NCI-H2196 treated with DMSO at 0.1 percent for 48 hours (cell line): ENCODE measurements around the gene CACNA1I.

Experiments used
- DNase-seq: peaks from one replicate; lab custom pipeline; 2025; ENCODE audit not compliant: unreplicated experiment; lab: John Stamatoyannopoulos, UW

Gene CACNA1I

DNA sequence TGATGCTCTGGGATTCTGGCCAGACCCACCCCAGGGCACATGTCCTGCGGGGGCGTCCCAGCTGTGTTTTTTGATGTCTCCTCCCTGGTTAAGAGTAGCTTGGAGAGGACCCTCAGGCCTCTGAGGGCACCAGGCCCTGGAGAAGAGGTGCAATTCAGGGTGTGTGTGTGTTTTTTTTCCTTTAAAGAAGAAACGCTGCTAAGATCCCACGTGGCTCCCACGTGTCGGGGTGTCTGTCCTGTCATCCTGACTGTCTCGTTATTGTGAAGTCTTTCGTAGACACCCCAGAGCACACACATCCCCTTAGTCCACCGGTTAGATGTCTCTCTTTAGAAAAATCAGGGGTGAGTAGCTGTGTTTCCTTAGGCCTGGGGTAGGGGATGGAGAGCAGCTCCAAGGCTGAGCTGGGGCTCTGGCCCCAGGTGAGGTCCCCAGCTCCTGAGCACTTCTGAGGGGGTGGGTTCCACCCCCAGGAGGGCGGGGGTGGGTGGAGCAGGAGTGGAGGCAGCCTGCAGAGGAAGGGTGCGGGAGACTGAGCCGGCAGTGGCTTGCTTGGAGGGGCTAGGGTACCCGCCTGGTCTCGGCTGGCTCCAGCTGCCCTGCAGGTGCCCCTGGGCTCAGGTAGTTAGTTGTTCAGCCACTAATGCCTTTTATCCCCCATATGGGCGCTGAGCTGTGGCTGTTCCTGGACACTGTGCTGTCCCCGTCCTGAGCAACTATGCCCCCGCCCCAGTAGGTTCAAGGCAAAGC is 116.4 kb downstream of the CACNA1I start:
- DNase-seq, result no peak

DNA sequence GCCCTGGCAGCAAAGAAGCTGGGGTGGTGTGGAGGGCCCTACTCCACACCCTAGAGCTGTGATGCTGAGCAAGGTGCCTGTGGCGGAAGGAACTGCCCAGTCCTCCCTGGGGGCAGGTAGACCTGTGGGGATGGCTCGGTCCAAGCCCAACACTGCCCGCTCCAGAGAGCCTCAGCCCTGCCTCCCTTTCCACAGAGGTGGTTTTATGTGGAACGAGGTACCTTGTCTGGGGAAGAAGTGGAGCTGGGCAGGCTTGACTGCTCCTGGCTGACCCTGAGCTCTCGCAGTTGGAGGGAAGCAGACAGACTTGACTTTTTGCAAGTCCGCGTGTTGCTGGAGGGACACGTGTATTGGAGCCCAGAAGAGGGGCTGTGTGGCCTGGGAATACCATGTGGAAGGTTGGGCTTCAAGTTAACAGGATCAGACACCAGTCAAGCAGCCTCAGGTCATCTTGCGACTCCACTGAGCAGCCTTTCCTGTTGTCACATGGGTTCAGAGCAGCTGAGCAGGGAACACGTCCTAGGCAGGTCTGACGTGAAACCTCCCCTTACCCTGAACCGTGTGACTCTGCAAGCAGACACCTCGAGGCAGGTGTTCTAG is 117.7 kb downstream of the CACNA1I start:
- no peak for DNase-seq

DNA sequence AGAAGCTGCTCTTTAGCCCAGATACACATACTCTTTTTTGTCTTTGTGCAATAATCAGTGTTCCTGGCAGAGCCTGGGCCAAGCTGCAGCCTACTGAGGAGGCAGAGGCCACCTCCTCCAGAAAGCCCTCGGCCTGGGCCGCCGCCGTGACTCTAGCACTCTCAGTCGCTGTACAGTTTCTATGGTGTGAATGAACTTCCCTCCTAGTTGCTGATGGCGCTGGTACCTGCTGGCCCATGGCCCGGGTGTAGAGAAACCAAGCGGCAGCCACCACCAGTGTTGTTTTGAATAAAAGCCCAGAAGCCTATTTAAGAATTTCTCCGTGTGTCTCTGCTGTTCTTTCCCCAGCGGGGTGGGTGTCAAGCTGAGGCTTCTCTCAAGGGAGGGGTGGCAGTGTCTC is 118.9 kb downstream of the CACNA1I start:
- DNase-seq, result no peak

DNA sequence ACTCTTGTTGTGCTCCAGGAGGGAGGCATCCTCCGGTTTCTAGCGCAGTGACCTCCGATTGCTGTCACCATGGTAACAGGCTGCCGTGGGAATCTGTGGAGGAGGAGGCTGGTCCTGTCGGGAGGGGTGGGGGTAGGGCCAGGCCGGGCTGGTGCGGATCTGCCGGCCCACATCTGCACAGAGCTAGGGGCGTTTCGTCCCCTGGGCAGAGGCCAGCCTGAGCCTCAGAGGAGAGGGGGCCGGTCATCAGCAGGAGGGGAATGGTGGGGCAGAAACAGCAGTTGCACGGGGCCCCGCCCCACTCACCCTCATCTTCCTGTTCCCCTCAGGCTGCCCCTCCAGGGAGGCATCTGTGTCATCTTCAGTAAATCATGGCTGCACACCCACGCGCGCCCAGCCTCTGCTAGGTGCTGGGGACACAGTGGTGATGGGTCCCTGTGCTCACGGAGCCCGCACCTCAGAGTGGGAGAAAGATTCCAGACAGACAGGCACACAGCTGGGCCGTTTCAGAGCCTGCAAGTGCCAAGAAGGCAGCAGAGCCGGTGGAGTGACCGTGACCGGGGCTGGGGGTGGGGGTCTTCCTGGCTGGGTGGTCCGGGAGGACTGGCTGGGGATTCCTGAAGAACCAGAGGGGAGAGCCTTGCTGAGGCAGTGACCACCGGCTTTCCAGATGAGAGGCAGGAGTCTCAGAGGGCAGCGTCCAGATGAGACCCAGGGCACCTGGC is 120.5 kb downstream of the CACNA1I start:
- no peak for DNase-seq

DNA sequence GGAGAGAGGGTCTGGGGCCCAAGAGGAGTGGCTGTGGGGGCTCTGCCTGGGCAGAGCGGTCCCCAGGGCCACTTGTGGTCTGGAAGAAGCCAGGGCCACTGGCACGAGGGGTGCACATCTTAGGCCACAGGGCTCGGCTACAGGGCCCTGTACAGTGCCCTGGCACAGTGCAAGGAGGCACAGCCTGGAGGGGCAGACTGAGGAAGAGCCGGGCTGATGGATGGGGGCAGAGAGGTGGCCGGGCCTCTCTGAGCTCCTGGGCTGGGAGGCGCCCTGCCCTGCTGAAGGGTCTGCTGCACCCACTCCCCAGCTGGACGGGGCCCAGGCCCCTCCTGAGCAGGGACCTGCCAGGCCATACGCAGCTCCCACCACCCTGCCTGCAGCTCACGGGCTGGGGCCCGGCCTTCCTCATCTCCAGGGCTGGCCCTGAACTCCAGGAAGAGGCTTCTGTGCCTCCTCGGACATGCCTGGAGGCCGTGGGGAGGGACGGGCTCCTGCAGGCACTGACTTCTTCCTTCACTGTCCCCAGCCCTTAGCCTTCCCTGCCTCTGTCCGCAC is 123.5 kb downstream of the CACNA1I start:
- no peak for DNase-seq

DNA sequence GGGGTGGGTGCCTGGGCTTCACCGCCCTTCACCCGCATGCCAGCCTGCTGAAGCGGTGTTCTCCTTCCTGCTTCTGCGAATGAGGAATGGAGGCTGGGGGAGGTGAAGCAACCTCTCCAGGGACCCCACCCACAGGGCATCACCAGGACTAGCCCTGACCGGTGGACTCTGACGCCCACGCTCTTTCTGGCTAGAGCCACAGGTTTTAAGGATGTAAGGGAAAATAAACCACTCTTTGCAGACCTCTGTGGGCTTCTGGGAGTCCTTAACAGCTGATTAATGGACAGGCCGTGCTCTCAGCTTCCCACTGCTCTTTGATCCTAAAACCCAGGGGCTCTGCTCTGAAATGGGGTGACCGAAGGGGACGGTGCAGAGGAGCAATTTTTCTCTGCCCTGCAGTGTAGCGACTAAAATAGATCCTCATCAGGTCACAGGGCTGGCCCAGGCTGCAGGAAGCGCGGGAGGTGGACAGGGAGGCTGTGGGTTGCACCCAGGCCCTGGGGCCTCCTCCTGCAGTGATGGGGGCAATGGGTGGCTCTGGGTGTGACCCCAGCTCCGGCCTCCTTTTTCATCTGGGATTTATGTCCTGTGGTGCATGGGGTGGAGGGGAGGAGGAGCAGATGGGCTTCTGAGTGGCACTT is 127.4 kb downstream of the CACNA1I start:
- no peak for DNase-seq

DNA sequence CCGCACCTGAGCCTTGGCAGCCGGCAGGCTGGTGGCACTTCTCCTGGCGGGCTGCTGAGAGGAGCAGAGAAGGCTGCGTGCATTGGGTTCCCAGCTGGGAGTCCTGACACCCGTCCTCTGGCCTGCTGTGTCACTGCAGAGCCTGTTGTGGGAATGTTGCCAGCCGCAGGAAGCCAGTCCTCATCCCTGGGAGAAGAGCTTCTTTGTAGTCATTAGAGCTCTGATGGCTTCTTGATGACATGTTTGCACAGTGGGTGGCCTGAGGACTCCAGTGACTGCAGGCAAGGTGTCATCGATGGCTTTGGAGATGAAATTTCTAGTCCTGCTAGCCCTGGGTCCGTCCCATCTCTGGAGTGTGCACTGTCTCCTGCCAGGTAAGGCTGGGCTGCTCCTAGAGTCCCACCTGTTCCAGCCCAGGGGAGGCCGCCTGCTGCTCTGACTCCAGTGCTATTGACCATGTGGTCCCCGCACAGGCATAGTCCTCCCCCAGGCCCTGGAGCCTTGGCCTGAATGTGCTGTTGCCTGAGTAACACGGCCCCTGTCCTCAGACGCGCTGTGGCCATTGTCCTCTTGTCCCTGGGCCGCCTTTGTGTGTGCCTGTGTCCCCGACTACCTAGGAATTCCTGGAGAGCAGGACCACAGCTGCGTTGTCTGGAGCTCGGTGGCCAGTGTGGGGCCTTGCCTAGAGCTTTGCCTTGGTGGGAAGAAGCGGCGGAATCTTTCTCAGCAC is 129.2 kb downstream of the CACNA1I start:
- no peak for DNase-seq

DNA sequence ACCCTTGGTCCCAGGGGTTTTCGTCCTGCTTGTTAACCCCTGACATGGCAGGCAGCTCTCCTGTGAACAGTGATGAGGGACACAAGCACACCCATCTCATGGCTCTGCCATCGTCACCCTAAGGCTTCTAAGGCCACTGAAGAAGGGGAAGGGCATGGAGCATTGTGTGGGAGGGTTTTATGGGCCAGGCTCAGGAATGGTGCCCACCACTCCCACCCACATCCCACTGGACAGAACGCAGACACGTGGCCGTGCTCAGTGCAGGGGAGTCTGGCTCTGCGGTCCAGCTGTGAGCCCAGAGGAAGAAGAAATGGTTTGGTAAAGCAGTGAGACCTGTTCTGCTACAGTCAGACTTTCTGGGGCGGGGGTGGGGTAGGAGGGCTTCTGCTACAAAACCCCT is 130.0 kb downstream of the CACNA1I start:
- DNase-seq, result no peak

DNA sequence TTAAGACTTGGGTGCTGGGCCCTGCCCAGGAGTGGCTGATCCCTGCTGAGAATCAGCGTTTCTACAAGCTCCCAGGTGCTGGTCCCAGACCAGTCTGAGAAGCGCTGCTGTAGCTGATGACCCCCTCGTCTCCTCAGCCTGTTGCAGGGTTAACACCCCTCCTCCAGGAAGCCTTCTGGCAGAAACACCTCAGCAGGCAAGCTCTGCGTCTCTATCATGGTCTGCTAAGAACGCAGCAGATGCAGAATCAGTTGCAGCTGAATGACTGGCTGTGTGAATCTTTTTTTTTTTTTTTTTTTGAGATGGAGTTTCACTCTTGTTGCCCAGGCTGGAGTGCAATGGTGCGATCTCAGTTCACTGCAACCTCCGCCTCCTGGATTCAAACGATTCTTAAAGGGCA is 132.5 kb downstream of the CACNA1I start:
- DNase-seq, result no peak

DNA sequence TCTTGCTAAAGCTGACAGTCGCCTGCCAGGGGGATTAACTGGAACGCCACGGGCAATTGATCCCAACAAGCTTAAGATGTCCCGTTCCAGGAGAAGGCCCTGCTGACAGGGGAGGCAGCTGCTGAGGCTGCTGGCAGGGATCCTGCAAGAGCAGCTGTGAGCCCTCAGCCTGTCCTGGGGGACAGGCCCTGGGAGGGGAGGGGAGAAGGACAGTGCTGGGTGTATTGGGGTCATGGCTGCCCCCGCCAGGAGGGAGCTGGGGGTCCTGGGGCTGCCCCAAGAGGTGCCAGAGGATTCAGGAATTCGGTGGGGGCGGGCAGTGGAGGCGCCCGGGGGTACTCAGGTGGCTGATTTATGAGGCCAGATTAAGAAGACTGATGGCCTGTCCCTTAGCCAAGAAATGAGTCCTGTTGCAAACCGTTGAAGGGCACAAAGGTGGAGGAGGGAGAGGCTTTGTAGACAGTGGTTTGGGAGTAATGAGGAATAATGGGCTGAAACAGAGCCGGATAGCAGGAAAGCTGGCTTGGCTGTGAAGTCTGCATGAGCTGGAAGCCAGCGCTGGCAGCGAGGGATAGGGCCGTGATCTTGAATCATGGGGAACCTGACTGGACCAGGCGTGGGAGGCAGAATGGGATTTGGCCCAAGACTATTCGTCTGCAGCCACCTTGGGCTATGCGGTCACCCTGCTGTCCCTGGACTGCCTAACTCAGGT is 133.5 kb downstream of the CACNA1I start:
- no peak for DNase-seq

DNA sequence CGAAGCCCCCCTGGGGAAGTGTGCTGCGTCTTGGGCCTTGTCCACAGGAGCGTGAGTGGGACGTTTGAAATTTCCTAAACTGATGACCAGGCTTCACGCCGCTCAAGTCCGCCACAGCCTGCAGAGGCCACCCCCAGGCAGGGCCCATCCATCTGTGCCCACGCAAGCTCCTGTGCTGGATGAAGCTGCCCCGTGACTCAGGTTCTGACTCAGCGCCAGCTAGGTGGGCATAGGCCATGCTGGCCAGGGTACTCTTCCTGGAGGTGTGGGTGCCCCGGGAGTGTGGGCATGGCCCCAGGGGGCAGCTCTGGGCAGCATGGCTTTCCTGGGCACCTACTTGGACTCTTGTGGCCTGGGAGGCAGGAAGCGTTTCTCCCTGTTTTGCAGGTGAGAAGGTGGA is 134.8 kb downstream of the CACNA1I start:
- no peak for DNase-seq

DNA sequence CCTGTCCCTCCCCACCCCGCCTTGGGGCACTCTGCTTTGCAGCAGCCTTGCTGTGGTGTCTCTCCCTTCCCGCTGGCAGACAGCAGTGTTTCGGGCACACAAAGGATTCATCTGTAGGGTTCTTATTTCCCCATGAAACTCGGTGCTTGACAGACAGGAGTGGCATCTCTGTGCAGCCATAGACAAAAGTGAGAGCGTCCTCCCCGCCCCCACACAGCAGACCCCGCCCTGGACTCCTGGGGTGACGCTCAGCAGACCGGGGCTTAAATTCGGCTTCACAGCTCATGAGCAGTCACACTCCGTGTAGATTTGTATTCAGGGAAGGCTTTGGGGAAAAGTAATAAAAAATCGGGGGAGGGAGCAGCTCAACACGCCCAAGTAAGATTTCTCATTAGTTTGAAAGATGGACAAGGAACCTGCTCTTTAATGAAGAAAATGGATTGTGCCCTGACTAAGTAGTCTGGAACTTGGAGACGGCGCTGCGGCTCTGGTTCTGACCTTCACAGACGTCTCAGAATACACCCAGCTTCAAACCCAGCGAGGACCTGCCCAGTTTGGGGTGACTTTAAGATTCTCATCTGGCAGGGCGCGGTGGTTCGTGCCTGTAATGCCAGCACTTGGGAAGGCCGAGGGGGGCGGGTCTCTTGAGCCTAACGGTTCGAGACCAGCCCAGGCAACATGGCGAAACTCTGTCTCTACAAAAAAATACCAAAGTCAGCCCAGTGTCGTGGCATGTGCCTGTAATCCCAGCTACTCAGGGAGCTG is 136.0 kb downstream of the CACNA1I start:
- no peak for DNase-seq

DNA sequence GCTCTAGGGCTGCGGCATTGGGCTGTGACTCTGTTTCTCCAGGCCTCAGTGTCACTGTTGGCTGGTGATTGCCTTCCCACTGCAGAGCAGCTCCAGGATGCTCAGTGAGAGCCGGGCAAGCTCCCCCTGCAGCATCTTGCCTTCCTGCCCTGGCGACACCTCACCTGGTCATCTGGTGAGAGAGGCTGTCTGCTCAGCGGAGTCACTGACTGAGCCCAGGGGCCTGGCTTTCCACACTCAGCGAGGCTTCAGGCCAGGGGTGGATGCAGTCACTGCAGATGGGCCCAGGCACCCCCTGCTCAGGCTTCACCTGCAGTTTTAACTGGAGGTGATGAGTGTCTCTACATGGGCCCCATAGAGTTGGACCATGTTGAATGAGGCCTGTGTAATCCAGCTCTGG is 136.8 kb downstream of the CACNA1I start:
- DNase-seq, result no peak

DNA sequence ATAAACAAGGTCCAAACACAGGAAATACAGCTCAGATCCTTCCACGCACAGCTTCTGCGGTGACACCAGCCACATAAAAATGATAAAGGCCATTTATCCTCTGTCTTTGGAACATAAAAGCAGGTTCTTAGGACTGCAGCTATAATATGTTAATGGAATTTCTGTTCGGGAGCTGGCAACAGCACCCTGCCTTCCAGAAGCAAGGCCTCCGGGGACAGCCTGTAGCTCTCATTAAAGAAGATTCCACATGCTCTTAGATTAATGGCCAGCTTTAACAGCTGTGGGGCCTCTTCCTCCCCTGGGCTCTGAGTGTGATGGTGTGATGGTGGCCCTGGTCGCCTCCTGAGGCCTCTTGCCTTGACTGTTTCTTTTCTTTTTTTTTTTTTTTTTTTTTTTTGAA is 137.3 kb downstream of the CACNA1I start:
- no peak for DNase-seq

DNA sequence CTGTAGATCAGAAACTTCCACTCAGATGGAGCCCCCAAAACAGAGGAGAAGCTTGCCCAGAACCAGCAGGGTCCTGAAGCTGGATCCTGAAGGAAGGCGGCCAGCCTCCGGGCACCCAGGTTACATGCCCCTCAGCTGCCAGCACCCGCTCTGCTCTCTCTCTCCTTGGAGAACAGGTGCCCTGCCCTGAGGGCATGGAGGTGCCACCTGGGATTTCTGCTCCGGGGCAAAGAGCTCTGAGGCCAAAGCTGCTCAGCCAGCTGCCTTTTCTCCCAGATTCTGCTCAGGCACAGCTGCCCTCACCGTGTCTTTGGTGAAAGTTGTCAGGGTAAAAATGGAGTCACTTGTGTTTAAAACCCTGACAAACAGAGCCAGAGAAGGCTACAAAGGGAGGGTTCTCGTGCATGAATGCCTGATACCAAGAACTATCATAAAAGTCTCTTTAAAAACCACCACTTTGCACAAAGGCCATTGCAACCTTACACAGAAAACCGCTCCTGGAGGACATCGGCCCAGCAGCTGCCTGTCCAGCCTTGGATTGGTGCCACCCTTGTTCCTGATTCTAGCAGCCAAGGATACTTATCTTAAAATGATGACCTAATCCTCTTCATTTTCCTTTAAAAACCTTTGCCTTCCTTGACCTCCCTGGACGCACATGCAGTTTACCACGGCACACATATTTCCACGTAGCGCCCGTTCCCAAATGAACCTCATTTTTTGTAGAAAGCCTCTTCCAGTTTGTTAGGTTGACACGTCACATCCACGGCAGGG is 140.0 kb downstream of the CACNA1I start:
- DNase-seq, result peak; percentile 43

DNA sequence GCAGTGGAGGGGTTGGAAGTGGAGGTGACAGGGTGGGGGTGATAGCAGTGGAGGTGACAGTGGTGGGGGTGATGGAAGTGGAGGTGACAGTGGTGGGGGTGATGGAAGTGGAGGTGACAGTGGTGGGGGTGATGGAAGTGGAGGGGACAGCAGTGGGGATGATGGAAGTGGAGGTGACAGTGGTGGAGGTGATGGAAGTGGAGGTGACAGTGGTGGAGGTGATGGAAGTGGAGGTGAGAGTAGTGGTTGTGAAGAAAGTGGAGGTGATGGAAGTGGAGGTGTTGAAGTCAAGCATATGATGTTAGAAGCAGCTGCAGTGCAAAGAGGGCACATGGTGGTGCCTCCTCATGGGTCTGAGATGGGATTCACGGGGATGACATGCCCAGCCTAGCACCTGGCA is 141.5 kb downstream of the CACNA1I start:
- DNase-seq, result no peak

DNA sequence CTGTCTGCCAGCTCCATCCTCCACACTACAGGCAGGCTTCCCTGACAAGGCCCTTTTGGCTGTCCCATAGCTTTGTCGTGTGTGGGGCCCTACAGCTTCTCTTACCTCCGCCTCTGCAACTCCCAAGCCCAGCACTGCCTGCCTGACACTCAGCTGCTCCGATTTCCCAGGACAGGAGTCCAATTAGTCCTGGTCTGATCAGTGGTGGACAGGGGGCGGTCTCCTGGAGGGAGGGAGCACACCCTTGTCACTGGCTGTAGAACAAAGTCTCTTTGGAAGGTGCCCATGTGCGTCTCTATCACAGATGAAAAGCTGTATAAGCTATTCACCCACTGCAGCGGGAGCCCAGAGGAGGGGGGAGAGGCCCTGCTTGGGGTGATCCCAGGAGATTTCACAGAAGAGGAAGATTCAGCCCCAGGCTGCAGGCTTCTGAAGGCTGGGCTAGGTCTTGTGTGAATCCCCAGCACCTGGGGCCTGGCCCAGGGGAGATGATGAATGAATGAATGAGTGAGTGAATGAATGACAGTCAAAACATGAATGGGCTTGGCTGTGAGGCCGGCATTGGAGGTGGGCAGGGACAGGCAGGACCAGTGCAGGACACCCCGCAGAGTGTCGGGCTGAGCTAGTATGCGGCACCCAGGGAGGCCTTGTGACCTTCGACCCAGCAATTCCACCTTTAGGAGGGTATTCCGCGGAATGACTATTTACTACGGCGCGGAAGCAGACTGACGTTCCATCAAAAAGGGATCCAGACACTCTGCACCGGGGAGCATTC is 142.4 kb downstream of the CACNA1I start:
- DNase-seq, result no peak

DNA sequence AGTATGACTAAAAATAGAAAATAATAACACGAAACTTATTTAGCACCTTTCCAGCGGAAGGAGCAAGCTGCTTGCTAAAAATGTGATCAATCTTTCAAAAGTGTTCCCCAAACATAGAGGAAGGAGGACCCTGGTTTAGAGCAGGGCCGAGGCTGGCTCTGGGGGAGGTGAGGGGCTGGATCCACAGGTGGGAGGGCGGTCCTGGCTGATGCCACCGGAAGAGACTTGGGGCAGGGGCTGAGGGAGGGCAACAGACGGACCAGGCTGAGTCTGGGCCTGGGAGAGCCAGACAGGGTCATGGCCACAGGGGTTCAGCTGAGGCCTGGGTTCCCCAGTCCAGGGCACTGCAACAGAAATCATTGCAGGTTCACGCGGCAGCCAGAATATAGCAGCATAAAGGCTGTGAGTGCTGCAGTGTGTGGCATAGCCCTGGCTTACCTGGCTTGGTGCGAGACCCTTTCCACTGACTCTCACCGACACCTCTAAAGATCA is 143.3 kb downstream of the CACNA1I start:
- no peak for DNase-seq
